Activated CD4-positive, alpha-beta T cell treated with anti-CD3 and anti-CD28 coated beads for 1 hour (primary cell): ENCODE measurements around the gene UVSSA.

Experiments used
- DNase-seq: peaks from one replicate; pipeline ENCODE4 v3.0.0-alpha.2; 2020

The UVSSA gene

GRCh38 chr4:1350169-1350520 is 3.1 kb downstream of the UVSSA start:
- no peak for DNase-seq

- DNase-seq = peak; percentile 80
Observed at GRCh38 chr4:1351854-1352566, 5.0 kb downstream of the UVSSA start.

DNA sequence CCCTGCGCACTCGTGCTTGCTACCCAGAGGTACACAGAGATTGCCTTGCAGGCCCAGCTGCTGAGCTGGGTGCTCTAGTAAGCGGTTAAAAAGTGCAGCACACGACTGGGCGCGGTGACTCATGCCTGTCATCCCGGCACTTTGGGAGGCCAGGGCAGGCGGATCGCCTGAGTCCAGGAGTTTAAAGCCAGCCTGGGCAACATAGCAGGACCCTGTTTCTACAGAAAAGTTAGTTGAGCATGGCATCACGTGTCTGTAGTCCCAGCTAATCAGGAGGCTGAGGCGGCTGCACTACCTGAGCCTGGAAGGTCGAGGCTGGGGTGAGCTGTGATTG is 5.5 kb downstream of the UVSSA start:
- no peak for DNase-seq

- DNase-seq = no peak
Observed at GRCh38 chr4:1353186-1354055, 6.4 kb downstream of the UVSSA start.

DNA sequence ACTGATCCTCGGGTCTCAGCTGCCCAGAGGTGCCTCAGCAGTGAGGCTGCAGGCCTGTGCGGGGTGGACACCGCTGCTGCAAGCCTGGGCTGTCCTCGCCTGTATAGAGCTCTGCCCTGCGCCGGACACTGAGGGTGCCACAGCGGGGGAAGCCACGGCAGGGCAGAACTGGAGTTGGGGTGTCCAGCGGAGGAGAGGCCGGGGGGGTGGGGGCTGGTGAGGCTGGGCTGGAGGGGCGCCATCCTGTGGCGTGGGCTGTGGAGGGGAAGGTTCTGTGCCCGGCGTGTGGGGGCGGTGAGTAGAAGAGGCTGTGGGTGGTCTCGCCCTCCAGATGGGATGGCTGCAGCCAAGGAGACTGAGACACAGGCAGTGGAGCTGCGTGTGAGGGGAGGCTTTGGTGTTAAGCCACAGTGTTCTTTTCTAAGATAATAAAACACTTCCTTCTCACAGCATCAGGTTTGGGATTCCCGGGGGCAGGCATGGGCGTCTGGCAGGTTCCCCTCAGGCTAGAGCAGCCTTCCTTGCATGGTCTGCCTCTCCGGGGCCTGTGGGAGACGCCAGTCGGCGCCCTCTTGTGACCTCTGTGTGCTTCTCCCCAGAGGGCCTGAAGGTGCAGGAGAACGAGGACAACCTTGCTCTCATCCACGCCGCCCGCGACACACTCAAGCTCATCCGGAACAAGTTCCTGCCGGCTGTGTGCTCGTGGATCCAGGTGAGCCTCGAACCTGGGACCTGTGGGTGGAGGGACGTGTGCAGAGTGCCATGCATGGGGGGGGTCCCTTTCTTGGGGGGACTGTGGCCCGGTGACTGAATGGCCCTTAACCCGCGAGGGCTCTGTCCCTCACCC is 7.4 kb downstream of the UVSSA start:
- DNase-seq = no peak

DNA sequence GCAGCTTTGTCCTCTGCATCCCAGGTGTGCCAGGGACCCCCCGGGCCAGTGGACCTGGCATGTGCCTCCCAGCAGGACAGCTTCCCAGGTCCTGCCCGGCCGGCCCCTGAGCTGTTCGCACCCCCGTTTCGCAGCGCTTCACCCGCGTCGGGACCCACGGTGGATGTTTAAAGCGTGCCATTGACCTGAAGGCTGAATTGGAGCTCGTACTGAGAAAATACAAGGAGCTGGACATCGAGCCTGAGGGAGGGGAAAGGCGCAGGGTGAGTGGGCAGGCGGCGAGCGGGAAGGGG is 7.9 kb downstream of the UVSSA start:
- no peak for DNase-seq

- no peak for DNase-seq
Observed at GRCh38 chr4:1355378-1355777, 8.4 kb downstream of the UVSSA start.

DNA sequence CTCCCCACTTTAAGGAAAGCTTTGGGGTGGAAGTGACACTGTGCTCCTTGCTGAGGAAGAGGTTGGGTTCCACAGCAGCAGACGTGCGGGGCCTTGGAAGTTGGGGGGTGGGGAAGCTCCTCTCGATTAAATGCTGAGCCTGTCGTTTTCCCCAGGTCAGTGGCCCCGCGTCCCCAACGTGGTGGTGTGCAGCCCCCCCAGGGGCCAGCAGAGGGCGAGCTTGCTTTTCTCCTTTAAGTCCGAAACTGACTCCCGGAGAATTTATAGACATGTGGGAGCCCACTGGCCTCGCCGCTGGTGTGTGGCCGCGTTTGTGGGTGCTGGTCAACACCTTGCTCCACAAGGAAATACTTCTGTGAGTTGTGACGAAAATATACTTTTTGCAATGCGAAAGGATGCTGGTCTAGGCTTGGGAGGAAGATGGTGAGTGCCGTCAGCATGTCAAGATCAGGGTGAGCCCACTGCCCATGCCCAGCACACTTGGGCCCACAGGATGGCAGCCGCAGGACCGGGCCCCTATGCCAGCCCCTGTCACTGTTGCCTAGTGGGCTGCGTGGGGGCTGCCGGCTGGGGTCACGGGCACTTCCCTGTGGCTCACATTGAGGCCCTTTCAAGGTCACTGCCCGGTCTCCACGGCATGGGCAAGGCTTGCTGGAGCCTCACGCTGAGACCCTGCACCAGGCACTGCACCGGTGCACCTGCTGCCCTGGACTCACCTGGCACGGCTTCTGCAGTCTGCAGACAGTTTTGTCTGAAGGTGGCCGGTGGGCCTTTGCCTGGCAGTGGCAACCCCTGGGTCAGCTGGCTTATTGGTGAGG is 9.4 kb downstream of the UVSSA start:
- peak; percentile 33 for DNase-seq

- DNase-seq = no peak
Observed at GRCh38 chr4:1357356-1358248, 10.6 kb downstream of the UVSSA start.

- no peak for DNase-seq
Observed at GRCh38 chr4:1358421-1359143, 11.6 kb downstream of the UVSSA start.

GRCh38 chr4:1359144-1359501 is 12.1 kb downstream of the UVSSA start:
- DNase-seq = no peak

DNA sequence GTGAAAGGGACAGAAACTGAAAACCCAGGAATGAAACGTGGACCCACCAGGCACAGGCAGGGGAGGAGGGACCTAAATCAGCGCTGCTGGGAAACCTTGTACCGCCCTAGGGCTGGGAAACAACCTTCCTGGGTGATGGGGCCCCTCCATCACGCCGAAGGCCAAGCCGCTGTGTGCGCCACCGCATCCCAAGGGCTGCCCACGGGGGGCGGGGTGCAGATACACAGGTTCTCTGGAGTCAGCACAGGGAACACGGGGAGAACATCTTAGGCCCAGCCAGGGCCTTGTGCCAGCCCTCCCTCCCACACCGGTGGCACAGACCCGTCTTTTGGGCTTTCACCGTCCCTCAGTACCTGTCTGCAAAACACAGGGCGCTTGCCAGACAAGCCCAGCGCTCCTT is 13.0 kb downstream of the UVSSA start:
- no peak for DNase-seq

GRCh38 chr4:1360423-1361283 is 13.6 kb downstream of the UVSSA start:
- no peak for DNase-seq

DNA sequence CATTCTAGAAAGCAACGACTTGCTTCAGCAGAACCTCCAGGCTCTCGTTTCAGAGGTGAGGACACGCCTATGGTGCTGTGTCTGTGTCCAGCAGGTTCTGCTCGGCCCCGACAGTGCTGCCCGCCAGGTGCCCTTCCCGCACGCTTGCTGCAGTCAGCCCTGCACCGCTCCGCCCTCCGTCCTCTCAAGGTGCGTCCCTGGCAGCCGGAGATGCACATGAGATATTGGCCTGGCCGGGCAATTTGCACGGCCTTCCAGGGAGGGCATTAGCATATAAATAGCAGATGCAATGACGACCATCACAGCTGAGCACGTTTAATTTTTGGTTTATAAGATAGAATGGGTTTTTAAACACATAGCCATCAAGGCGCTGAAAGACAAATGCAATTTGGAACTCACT is 14.4 kb downstream of the UVSSA start:
- DNase-seq = no peak

- no peak for DNase-seq
Observed at GRCh38 chr4:1362046-1362445, 15.0 kb downstream of the UVSSA start.

DNA sequence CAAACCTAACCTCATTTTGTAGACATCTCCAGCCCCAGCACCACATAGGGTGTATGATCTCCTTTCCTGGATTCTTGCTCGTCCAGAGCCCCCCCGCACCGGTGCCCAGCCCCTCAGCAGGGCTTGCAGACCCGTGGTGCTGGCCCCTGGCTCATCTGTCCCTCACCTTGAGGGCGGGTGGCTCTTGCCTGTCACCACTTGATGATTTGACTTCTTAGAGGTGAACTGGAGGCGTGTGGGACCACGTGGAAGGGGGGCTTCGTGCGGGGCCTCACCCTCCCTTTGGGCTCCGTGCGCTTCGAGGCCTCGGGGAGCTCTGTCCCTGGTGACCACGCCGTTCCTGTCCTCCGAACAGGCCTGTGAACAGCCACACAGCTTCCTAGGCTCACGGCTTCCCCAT is 15.5 kb downstream of the UVSSA start:
- DNase-seq = no peak

GRCh38 chr4:1363513-1363912 is 16.5 kb downstream of the UVSSA start:
- no peak for DNase-seq

GRCh38 chr4:1364217-1364616 is 17.2 kb downstream of the UVSSA start:
- DNase-seq = no peak

- no peak for DNase-seq
Observed at GRCh38 chr4:1364748-1365147, 17.7 kb downstream of the UVSSA start.
